Activated T-helper 1 cell treated with Interleukin-2 at 50 U/mL for 16 hours (primary cell): Measurements from ENCODE around the gene TPPP2.
"Not testable (repeated sequence)": the region's sequence is repeated elsewhere in the genome, so short reads cannot be mapped to it uniquely, and the experiment has no call there.

ENCODE experiments used
- DNase-seq: peaks from one replicate; pipeline ENCODE4 v3.0.0-alpha.2; 2020; ENCODE audit warnings: low read depth

The TPPP2 gene

DNA sequence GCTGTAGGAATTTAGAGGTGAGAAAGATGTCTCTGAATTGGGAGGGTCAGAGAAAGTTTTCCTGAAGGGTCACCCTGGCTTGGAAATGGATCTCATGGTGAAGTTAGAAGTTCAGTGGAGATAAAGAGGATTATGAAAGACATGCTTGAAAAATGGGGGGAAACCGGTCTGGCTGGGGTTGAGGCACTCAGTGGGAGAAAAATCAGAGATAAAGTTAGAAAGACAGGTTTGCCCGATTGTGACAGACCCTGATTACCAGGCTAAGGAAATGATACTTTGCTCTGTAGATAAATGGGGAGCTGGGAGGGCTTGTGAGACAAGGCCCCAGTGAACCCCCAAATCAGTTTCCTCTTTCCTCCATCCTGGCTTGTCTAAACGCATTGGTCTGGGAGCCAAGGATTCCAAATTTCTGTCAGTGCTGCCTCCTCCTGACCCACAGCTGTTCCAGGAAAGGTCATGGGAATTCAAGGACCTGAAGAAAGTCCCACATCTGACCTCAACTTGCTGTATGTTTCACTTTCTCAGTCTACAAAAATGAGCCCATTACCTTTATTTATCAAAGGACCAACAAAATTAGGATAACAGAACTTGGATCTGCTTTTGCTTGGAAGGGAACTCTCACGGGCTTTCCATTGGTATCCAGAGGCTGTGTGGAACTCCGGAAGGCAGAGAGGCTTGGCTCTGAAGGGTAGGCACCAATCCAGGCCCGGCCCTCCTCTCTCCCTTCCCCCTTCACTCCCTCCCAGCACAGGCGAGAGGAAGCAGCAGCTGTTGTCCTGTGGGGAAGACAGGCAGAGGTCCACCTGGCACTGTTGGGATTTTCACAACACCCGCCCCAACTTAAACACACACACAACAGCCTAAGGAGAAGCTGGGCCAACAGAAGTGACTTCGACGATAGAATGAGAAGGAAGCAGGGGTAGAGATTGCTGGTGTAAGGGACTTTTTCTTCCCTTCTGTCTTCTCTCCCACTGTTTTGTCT is 8.7 kb downstream of the TPPP2 start:
- DNase-seq, result no peak

DNA sequence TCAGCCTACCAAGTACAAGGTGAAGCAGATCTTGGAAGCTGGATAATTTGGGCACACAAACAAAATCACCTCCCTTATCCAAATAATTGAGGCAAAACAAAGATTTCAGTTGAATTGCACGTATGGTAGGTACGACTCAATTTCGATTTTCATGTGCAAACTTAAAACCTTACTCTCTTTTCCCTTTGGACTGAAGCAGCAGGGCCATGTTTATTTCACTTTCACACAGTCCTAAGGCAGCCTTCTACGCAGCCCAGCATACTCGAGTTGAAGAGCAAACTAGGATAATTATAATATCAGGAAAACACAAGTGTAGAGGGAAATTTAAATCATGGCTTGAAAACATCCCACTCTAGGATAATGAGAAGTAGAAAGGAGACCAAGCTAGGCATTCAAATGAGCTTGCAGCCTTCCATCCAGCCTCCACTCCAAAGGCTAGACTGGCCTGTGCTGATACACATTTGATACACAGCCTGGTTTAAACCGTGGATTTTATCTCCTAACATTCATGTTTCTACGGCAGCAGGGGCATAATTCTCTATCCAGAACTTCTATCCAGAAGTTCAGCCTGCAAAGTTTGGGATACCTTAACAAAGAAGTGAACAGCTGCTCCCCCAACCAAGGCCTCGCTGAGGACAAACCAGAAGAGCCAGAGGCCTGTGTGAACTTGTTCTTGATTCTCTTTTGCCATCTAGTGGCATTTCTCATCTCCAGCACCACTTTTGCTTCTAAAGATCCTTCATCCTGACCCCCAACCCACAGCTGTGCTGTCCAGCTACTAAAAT is 9.8 kb downstream of the TPPP2 start:
- no peak for DNase-seq

DNA sequence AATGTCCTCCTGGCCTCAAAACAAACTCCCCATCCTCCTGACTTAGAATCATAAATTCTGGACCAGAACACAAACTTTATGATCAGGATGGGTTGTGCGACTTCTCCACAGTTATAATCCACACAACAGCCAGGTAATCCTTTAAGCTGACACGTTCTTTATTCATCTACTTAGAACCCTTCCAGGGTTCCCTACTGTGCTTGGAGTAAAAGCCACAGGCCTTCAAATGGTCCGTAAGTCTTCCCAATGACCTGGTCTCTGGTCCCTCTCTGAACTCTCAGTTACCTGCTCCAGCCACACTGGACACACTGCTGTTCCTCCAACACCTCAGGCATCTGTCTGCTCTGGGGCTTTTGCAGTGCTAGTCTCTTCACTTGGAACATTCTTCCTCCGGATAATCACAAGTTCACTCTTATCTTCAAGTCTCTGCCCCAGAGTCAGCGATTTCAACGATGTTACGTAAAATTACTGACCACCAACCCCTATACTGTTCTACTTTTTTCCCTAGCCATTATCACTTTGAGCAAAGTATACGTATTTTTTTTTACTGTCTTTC is 10.4 kb downstream of the TPPP2 start:
- DNase-seq, result no peak

DNA sequence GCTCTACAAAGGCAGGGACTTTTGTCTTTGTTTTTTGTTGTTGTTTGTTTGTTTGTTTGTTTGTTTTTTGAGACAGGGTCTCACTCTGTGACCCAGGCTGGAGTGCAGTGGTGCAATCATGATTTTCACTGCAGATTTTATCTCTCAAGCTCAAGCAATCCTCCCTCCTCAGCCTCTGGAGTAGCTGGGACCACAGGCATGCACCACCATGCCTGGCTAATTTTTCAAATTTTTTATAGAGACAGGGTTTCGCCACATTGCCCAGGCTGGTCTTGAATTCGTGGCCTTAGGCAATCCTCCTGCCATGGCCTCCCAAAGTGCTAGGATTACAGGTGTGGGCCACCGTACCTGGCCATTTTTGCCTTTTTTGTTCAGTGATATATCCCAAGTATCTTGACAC is 10.9 kb downstream of the TPPP2 start:
- DNase-seq, result not testable (repeated sequence)

DNA sequence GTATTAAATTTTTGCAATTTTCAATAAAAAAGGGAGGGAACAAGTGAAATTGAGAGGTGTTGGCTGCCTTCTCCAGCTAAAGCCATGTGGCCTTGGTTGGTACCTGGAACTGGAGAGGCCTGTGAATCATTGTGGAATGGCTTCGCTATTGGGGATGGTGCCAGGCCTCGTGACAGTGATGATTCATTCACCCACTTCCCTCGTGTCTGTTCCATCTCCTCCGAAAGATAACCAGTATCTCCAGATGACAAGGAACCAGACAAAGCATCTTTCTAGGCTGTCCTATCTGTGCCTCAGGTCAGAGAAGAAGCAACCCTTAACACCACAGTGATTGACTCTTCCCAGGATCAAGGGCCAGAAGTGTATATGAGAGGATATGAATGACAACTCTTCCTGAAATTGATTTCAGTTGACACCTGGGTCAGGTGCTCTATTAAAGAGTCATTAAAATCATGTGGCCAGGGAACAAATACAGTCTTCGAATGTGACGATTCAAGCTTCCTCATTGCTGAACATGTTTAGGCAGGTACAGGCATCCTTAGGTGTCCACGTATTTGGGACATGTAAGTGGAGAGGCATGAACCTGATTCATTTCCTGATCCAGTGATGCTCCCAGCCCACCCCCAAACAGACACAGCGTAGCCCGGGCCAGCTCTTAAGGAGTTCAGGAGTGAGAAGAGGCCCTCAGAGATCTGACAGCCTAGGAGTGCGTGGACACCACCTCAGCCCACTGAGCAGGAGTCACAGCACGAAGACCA is 11.8 kb downstream of the TPPP2 start, which contains the start of gene RNASE7:
RNASE7 (plus strand) TSS at position 687 of the 758 bp plus-strand sequence. CDS start 631 bp downstream, outside the sequence.
- no peak for DNase-seq

DNA sequence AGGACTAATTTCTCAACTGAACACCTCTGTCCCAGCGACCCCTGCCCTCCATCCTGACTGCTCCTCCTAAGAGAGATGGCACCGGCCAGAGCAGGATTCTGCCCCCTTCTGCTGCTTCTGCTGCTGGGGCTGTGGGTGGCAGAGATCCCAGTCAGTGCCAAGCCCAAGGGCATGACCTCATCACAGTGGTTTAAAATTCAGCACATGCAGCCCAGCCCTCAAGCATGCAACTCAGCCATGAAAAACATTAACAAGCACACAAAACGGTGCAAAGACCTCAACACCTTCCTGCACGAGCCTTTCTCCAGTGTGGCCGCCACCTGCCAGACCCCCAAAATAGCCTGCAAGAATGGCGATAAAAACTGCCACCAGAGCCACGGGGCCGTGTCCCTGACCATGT is 12.9 kb downstream of the TPPP2 start:
- no peak for DNase-seq

DNA sequence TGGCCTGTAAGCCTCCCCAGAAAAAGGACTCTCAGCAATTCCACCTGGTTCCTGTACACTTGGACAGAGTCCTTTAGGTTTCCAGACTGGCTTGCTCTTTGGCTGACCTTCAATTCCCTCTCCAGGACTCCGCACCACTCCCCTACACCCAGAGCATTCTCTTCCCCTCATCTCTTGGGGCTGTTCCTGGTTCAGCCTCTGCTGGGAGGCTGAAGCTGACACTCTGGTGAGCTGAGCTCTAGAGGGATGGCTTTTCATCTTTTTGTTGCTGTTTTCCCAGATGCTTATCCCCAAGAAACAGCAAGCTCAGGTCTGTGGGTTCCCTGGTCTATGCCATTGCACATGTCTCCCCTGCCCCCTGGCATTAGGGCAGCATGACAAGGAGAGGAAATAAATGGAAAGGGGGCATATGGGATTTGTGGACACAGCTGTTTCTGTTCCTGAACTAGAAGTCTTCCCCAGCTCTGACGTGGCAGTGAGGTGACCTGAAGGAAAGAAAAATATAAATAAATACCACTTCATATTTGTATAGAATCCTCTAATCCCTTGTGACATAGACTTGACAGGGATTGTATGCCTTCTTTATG is 13.5 kb downstream of the TPPP2 start:
- no peak for DNase-seq

DNA sequence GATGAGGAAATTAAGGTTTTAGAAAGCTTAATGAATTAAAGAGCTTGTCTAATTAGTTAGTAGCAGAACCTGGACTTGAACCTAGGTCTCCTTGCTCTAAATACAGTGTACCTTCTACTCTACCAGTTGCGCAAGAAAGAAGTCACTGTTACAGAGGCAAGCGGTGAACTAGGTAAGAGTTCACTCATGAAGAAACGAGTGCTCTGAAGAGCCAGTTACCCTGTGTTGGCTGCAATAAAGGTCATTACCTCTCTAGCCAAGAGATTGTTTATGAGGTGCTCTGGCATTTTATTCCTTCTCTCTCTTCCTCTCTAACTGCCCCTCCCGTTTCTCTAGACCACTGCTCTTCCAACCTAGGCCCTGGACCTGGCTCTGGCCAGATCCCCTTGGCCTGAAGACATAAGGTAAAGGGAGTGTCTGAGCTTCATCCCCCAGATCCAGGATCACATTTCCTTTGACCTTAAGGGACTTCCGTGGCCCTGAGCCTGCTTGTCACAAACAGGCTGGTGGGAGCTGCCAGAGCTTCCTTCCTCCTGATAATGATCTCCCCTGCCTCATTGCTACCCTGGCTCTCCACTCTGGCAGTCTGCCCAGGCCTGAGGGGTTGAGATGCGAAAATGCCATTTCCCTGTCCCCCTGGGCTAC is 14.1 kb downstream of the TPPP2 start:
- no peak for DNase-seq

DNA sequence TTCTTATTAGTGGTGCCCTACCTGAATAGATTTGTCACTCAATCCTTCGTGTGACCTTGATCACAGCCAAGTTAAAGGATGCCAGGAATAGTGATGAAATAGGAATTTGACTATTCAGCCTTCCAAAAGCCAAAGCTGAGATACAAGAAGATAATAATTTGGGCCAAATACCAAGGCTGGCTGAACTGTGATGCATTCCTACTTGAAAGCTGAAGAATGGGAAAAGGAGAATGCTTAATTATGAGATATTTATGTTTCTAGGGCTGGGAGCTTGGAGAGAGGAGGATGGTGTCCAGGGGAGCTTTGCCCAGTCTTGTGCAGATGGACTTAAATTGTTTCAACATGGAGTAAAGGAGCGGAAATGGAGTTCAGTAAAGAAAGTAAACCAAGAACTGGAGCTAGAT is 17.4 kb downstream of the TPPP2 start:
- no peak for DNase-seq

DNA sequence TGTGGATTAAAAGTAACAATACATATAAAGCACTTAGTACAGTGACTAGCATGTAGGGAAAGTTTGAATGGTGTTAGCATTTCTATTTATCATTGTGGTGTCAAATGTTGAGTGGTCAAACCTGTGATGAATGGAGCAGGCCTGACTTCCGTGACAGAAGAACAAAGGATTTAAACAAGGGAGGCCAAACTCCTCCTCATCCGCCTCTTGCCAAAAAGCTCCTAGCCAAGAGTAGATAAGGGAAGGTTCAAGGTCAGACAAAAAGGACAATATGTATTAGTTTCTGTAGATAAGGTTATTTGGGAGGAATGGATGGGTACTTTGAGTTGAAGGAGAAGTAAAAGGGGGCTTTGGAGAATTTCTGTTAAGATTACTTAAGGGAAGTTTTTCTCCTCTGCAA is 18.6 kb downstream of the TPPP2 start:
- no peak for DNase-seq

DNA sequence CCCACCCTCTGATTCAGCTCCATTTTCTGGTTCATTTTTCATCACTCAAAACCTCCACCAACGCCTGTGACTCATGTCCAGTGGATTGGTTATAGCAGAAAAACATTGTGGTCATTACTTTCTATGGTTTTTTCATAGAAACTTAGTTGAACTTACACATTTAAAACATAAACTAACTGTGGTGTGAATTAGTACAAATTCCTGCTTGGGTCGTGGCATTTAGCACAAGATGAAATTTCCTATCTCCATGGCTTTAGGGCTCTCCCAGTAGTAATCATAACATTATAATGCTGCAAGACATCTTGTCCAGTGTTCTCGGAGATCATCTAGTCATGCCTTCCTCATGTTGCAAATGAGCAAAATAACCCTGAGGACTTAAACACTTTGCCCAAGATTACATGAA is 19.3 kb downstream of the TPPP2 start:
- DNase-seq, result no peak

DNA sequence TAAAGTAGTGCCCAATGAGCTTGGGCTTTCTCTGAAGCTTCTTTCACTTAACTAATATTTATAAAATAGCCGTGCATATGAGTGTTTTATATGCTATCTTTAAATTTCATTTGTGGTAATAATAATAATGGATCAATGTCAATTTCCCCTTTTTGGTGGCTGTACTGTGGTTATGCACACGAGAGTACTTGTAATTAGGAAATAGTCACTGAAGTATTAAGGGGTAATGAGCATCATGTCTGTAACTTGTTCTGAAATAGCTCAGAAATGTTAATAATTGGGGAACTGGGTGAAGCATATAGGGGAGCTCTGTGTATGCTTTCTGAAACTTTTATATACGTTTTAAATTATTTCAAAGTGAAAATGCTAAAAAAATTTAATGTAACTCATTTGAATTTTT is 20.6 kb downstream of the TPPP2 start:
- no peak for DNase-seq

DNA sequence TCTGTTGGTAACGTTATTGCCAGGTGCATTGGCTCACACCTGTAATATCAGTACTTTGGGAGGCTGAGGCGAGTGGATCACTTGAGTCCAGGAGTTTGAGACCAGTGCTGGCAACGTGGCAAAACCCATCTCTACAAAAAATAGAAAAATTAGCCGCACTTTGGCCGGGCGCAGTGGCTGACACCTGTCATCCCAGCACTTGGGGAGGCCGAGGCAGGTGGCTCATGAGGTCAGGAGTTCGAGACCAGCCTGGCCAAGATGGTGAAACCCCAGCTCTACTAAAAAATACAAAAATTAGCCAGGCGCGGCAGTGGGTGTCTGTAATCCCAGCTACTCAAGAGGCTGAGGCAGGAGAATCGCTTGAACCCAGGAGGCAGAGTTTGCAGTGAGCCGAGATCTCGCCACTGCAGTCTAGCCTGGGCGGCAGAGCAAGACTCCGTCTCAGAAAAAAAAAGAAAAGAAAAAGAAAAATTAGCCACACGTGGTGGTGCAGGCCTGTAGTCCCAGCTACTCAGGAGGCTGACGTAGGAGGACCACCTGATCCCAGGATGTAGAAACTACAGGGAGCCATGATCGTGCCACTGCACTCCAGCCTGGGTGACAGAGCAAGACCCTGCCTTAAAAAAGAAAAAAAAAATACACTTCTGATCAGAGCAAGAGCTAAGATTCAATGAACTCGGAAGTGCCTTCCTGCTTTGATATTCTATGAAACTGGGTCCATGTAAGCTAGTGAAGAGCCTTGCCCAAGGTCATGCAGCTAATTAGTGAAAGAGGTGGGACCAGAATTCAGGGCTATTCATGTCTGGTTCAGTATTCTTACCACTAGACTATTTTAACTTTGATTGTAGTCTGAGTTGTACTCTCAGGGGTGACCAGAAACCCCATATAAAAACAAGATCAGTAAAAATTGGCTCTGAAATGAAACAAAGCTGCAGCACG is 23.4 kb downstream of the TPPP2 start:
- DNase-seq, result no peak

DNA sequence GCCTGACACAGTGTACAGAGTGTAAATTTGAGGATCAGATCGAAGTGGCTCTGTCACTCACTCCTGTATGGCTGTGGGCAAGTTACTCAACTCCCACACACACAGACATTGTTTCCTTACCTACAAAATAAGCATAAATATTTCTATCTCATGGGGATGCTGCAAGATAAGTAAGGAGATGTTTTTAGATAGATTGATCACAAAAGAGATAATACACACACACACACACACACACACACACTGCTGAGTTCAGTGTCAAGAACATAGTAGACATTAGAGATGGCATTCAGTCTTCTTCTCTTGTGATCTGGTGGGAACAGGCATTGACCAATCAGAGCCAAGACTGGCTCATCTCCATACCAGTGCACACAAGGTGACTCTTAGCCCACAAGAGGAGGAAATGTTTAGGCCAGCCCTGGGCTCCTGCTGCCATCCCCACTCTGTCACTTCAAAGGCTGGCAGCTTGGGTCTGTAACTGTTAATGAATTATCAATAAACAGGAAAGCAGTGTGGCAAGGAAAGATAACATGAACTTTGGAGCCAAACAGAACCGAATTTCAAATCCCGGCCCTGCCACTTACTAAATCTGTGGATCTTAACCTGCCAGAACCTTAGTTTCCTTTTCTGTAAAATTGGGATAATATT is 24.2 kb downstream of the TPPP2 start:
- no peak for DNase-seq

DNA sequence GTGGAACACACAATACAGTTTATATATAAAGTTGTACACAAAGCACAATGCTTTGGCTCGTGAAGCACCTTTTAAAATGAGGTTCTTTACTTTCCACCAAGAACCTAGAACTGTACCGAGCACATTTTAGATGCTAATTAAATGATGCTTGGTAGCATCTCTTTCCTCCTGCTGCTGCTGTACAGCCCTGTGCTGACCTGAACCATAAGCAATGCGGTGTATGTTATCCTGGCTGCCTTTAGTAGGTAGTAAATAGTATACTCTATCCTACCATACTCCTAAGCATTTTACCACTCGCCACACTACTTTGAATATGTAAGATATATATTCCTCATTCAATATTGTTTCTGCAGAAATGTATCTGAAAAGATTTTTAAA is 24.7 kb downstream of the TPPP2 start:
- no peak for DNase-seq

DNA sequence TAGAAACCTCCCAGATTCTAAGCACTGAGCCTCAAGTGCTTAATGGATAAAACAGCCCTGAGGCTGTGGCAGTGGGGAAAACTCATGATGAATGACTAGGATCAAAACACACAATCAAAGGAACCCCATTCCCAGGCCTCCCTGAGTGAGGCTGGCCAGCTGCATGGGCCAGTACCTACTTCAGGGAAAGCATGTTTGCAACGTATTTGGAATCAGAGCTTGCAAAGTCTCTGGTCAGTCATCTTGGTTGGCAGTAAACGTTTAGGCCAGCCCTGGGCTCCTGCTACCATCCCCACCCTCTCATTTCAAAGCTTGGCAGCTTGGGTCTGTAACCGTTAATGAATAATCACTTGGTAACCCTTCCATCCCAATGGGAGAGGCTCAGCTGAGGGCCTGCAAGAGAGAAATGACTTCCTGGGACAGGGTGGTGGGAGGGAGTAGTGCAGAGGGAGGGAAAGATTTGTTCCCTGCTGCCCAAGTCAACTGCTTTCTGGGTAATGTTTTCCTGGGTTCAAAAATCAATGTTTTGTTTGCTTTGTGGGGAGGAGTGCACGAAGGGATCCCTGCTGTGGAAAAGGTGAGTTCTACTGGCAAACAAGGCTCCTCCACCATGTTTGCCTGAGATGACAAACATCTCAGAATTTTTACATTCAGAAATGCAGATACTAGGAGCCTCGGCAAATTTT is 25.6 kb downstream of the TPPP2 start:
- DNase-seq, result no peak

DNA sequence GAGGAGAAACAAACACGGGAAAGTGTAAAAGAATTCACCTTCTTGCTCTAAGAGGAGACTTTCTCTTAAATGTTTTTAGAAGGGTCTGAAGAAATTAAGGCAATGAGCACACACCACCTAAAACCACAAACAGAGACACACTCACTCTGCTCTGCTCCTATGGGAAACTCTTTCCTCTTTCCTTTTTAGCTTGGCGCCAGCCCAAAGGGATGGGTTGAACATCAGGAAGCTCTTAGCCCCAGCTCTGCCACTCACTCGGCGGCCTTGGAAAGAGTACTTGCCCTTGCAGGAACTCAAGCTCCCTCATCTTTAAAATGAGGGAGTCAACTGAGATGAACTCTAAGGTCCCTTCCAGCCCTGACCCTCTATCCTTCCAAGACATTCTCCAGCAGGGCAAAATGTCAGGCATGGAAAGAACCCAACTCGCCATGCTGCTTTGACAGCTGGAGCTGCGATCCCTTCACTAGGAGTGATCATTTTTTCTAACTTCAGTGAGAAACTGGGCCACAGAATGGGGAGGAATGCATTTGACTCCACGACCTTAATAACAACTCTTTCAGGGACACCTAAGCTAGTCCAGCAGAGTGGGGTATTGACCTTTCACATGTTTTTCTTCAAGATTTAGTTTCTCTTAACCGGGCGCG is 26.6 kb downstream of the TPPP2 start:
- no peak for DNase-seq
